22Rv1 (cell line): ENCODE measurements around the gene ZNF827.

Source experiments
- H3K27ac ChIP-seq: fragments of 450-650 bp; 2 replicates; pipeline ENCODE4 v1.5.1; 2017
- ZFX ChIP-seq: fragments of 450-650 bp; IDR thresholded peaks from 2 replicates; pipeline ENCODE4 v1.6.1; 2017; ENCODE audit warnings: antibody characterized with exemption, borderline replicate concordance
- TF ChIP-seq, protein P1 (sequence below): fragments of 450-650 bp; IDR thresholded peaks from 2 replicates; pipeline ENCODE4 v1.5.1; 2017; ENCODE audit warnings: mild to moderate bottlenecking

The ZNF827 gene

GRCh38 chr4:145773581-145774234 lies 164.9 kb downstream of the ZNF827 start:
- no peak overlapping the region for H3K27ac ChIP-seq

DNA sequence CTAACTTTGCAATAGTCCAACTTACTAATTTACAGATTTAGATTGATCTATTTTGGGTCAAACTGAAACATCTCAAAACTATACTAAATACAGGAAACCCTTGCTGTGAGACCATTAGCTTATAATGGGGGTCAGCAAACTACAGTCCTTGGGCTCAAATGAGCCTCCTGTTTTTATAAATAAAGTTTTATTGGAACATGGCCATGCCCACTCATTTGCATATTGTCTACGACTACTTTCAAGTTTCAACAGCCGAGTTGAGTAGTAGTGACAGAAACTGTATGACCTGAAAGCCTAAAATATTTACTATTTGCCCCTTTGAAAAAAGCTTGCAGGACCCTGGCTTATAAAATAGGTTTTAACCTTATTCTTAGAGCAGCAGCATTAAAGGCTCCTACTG lies 166.3 kb downstream of the ZNF827 start:
- H3K27ac ChIP-seq, result no peak overlapping the region
- no peak for TF ChIP-seq ZFX
- TF ChIP-seq, protein P1, sequence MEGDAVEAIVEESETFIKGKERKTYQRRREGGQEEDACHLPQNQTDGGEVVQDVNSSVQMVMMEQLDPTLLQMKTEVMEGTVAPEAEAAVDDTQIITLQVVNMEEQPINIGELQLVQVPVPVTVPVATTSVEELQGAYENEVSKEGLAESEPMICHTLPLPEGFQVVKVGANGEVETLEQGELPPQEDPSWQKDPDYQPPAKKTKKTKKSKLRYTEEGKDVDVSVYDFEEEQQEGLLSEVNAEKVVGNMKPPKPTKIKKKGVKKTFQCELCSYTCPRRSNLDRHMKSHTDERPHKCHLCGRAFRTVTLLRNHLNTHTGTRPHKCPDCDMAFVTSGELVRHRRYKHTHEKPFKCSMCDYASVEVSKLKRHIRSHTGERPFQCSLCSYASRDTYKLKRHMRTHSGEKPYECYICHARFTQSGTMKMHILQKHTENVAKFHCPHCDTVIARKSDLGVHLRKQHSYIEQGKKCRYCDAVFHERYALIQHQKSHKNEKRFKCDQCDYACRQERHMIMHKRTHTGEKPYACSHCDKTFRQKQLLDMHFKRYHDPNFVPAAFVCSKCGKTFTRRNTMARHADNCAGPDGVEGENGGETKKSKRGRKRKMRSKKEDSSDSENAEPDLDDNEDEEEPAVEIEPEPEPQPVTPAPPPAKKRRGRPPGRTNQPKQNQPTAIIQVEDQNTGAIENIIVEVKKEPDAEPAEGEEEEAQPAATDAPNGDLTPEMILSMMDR, result no peak

More at GRCh38 chr4:145773581-145774234, 164.9 kb downstream of the ZNF827 start:
- TF ChIP-seq ZFX, result no peak
- TF ChIP-seq, protein P1, result no peak

DNA sequence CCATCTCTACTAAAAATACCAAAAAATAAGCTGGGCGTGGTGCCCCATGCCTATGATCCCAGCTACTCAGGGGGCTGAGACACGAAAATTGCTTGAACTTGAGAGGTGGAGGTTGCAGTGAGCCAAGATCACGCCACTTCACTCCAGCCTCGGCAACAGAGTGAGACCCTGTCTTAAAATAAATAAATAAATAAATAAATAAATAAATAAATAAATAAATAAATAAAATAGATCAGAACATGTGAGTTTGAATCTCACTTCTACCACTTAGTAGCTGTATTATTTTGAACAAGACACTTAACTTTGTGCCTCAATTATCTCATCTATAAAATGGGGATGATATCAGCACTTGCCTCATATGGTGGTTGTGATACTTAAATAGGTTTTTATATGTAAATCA lies 168.5 kb downstream of the ZNF827 start:
- H3K27ac ChIP-seq, result no peak overlapping the region

DNA sequence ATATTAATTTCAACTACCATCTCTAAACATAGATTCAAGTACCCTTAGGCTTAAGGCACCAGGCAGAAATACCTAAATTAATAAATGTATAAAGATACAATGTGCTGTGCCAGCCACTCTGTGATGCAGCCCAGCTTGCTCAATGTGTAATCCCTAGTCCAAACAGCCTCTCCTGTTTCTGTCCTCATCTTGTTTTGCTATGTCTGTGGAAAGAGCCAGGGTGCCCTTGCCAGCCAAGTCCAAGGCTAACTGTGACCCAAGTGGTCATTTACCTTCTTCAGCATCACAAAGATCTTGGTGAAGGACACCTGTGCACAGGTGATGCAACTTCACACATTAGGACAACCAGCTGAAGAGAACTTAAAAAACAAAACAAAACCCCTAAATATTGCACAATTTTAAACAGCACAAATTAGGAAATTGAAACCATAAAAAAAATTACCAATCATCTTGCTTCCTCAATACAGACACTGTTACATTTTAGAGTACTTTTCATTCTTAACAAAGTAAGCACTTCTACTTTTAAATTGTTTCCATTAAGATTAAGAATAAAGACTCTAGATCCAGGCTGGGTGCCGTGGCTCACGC lies 169.1 kb downstream of the ZNF827 start:
- no peak overlapping the region for H3K27ac ChIP-seq
- TF ChIP-seq, protein P1, result no peak
- no peak for TF ChIP-seq ZFX

More for the DNA sequence above, 168.5 kb downstream of the ZNF827 start:
- TF ChIP-seq ZFX, result no peak
- TF ChIP-seq, protein P1, result no peak

GRCh38 chr4:145766273-145766672 lies 172.3 kb downstream of the ZNF827 start:
- H3K27ac ChIP-seq, result no peak overlapping the region
- no peak for TF ChIP-seq ZFX
- TF ChIP-seq, protein P1, result no peak

GRCh38 chr4:145763399-145763798 lies 175.2 kb downstream of the ZNF827 start:
- TF ChIP-seq, protein P1, result no peak
- TF ChIP-seq ZFX, result no peak
- no peak overlapping the region for H3K27ac ChIP-seq

GRCh38 chr4:145762719-145763118 lies 175.9 kb downstream of the ZNF827 start:
- H3K27ac ChIP-seq, result no peak overlapping the region
- TF ChIP-seq, protein P1, result no peak
- TF ChIP-seq ZFX, result no peak
